LNCaP clone FGC (cell line): ENCODE measurements around the gene MRPL34.

Experiments
- DNase-seq: peaks from one replicate; pipeline ENCODE4 v3.0.0-alpha.2; 2011; ENCODE audit warnings: low read depth
- H3K4me3 ChIP-seq: 2 replicates; pipeline ENCODE4 v1.5.1; 2011; ENCODE audit warnings: mild to moderate bottlenecking, low read depth, low read length, control low read depth
- TF ChIP-seq, protein P1 (sequence below): IDR thresholded peaks from 2 replicates; pipeline ENCODE4 v1.5.1; 2012; ENCODE audit warnings: mild to moderate bottlenecking; ENCODE audit not compliant: control insufficient read depth, insufficient read depth; ENCODE audit errors: extremely low read depth

Gene MRPL34

DNA sequence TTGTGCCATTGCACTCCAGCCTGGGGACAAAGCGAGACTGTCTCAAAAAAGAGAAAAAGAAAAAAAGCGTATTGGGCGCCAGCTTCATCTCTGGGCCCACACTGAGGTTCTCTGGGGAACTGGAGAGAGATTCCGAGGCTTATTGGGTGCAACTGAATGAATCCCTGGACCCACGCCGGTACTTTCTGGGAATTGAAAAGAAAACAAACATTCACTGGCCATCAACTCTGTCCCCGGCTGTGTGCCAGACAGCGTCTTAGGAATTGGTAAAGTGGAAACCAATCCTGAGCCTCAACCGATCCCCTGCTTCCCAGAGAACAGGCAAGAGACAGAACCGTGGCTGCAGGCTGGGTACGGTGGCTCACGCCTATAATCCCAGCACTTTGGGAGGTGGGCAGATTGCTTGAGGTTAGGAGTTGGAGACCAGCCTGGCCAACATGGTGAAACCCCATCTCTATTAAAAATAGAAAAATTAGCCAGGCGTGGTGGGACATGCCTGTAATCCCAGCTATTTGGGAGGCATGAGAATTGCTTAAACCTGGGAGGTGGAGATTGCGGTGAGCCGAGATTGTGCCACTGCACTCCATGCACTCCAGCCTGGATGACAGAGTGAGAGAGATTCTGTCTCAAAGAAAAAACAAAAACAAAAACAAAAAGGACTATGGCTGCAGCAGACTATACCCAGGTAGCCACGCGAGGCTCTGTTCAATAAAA is 20.4 kb downstream of the MRPL34 start:
- no peak for DNase-seq
- no peak overlapping the region for H3K4me3 ChIP-seq
- TF ChIP-seq, protein P1, sequence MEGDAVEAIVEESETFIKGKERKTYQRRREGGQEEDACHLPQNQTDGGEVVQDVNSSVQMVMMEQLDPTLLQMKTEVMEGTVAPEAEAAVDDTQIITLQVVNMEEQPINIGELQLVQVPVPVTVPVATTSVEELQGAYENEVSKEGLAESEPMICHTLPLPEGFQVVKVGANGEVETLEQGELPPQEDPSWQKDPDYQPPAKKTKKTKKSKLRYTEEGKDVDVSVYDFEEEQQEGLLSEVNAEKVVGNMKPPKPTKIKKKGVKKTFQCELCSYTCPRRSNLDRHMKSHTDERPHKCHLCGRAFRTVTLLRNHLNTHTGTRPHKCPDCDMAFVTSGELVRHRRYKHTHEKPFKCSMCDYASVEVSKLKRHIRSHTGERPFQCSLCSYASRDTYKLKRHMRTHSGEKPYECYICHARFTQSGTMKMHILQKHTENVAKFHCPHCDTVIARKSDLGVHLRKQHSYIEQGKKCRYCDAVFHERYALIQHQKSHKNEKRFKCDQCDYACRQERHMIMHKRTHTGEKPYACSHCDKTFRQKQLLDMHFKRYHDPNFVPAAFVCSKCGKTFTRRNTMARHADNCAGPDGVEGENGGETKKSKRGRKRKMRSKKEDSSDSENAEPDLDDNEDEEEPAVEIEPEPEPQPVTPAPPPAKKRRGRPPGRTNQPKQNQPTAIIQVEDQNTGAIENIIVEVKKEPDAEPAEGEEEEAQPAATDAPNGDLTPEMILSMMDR, result no peak

DNA sequence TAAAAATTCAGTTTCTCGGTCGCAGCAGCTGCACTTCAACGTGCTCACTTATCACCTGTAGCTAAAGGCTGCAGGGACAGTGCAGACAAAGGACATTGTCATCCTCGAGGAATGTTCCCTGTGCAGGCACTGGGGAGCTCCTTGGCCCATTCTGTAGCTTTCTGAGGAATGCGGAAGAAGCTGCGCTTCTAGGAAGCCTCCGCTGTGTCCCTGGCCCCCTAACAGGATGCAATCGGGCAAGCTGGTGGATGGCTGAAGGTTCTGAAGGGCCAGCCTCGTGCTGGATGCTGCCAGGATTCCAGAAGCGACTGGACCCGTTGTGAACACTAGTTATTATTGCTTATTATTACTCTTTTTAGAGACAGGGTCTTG is 20.9 kb downstream of the MRPL34 start:
- H3K4me3 ChIP-seq, result no peak overlapping the region
- DNase-seq, result no peak
- TF ChIP-seq, protein P1, result no peak

DNA sequence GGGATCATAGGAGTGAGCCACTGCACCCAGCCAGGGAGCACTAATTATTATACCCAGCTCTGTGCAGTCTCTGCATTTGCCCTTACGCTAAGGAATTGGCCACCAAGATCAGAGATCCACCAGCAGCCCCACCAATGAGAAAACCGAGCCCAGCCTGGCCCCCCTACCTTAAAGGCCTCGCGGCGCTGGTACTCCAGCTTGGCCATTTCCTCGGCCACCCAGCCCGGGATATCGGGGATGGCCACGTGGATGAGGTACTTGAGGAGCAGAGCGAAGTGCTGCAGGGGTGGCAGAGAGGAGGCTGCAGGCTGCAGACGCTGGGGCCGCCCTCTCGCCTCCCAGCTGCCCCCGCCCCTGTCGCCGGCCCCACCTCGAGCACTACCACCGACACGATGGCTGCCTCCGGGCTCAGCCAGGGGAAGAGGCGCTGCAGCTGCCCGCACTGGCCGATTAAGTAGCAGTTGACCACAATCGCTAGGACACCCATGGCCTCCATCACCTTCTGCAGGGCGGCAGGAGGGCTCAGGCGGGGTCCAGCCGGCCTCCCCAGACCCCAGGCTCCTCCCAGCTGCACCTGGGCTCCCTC is 21.5 kb downstream of the MRPL34 start:
- no peak for DNase-seq
- TF ChIP-seq, protein P1, result no peak
- H3K4me3 ChIP-seq, result peak overlapping the region; percentile 57

DNA sequence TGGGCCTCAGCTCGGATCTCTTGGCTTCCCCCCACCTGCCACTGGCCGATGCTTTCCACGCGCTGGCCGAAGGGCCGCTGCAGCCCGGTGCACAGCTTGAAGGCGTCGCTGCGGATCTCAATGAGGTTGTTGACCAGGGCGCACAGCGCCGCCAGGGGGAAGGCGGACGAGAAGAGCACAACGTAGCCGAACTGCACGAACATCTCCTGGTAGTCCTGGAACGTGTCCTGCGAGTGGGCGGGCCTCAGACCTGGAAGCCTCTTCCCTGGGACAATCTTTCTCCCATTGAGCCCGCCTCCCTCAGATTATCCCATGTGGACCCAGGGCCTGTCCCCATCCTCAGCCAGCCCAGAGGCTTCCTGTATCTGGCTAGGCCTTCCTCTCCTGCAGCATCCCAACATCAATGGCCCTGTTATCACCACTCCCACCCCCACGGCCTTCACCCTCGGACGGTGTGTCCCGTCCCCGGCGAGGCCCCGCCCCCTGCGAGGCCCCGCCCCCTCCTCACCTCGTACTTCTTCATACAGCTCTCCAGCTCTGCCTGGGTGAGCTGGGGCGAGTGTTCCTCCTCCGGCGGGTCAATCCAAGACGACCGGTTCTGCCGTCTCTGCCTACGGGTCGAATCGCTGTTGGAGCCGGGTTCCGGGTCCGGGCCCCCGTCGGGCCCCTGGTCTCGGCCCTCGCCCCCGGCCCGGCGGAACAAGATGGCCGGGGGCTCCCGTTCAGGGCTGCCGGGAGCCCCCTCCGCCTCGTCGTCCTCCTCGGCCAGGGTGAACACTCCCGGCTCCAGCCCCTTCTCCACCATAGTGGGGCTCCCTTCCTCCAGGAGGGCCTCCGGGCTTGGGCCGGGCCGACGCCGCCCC is 22.2 kb downstream of the MRPL34 start:
- DNase-seq, result peak; percentile 91
- H3K4me3 ChIP-seq, result peak overlapping the region; percentile 57
- TF ChIP-seq, protein P1, result peak; percentile 92

DNA sequence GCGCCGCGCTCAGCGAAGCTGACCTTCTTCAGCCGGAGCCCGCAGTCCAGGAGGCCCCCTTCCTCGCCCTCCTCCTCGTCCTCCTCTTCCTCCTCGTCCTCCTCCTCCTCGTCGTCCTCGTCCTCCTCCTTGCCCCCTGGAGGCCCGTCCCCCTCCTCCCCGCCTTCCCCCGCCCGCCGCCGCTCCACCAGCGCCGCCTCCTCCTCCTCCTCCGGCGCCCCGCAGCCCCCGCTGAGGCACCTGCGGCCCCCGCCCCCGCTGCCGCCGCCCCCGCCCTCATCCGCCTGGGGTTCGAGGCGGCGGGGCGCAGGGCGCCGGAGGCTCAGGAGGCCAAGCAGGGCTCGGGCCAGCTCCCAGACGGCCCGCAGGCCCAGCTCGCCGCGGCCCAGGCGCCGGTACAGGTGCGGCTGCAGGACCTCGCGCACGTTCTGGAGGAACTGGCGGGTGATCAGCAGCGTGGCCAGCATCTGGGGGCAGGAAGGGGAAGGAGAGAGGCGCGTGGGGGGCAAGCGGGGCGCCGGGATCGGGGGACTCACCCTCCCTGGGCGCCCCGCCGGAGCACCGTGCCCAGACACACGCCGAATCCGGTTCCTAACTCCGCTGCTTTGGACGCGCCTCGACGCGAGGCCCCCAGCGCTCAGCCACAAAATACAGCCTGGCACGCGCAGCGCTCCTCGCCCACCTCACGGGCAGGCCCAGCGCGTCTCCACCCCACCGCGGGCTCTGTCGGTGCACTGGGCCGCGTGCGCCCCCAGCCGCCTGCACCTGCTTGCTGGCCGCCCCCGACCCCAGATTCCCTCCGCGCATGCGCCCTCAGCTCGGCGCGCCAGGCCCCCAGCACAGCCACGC is 23.1 kb downstream of the MRPL34 start:
- no peak for DNase-seq
- peak overlapping the region; percentile 57 for H3K4me3 ChIP-seq
- TF ChIP-seq, protein P1, result no peak
